GM10266 (cell line): Measurements from ENCODE around the gene CENPP.
"Not testable (repeated sequence)": the region's sequence is repeated elsewhere in the genome, so short reads cannot be mapped to it uniquely, and the experiment has no call there.

ENCODE experiments used
- DNase-seq: peaks from one replicate; pipeline ENCODE4 v3.0.0; 2012; ENCODE audit errors: extremely low spot score
- TF ChIP-seq, protein P1 (sequence below): IDR thresholded peaks from 2 replicates; pipeline ENCODE4 v1.5.1; 2012; ENCODE audit warnings: mild to moderate bottlenecking, low read depth; ENCODE audit not compliant: control insufficient read depth, insufficient read depth; ENCODE audit errors: missing control alignments

The CENPP gene

DNA sequence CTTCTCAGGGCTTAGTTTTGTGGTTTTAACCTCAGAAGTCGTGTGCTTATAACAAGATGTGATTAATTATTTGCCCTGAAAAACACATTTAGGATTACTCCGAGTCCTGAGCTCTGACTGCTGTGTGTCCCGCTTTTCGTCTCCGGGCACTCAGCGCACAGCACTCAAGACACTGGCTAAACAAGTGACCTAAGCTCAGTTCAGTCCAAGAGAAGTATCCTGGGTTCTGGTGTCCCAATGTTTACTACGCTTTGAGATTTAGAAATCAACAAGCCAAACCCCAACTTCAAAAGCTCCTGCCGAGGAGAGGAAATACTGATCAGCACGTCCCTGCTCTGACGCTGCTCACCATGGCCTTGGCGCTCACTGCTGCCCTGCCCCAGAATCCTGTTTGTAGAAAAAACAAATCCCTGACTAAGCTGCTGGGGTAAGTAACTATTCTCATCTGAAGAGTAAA lies 290.9 kb downstream of the CENPP start:
- TF ChIP-seq, protein P1, sequence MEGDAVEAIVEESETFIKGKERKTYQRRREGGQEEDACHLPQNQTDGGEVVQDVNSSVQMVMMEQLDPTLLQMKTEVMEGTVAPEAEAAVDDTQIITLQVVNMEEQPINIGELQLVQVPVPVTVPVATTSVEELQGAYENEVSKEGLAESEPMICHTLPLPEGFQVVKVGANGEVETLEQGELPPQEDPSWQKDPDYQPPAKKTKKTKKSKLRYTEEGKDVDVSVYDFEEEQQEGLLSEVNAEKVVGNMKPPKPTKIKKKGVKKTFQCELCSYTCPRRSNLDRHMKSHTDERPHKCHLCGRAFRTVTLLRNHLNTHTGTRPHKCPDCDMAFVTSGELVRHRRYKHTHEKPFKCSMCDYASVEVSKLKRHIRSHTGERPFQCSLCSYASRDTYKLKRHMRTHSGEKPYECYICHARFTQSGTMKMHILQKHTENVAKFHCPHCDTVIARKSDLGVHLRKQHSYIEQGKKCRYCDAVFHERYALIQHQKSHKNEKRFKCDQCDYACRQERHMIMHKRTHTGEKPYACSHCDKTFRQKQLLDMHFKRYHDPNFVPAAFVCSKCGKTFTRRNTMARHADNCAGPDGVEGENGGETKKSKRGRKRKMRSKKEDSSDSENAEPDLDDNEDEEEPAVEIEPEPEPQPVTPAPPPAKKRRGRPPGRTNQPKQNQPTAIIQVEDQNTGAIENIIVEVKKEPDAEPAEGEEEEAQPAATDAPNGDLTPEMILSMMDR, result no peak
- DNase-seq, result no peak

DNA sequence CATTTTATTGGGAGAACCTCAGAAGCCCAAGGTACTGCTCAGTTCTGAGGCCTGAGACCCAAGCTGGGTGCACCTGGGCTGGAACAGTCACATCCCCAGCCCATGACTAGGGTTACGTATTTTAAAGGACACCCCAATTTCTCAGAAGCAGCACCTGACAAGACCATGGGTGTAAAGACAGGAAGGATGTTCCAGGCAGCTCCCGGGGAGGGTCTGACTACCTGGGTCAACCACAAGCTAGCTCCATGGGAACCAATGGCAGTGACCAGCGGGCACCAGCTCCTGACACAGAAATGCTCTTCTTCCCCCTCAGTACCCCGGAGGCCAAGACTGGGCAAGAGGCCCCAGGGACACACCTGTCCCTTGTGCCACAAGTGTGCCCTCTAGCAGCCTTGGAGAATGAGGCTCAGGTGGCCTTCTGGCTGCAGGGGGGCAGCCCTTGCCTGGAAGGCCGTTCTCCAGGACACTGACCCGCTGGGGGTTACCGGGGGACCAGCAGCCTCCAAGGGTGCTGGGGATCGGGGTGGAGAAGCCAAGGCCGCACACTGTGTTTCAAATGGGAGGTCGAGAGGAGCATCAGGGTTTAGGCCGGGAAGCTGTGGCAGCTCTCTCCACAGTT lies 291.6 kb downstream of the CENPP start:
- TF ChIP-seq, protein P1, result no peak

DNA sequence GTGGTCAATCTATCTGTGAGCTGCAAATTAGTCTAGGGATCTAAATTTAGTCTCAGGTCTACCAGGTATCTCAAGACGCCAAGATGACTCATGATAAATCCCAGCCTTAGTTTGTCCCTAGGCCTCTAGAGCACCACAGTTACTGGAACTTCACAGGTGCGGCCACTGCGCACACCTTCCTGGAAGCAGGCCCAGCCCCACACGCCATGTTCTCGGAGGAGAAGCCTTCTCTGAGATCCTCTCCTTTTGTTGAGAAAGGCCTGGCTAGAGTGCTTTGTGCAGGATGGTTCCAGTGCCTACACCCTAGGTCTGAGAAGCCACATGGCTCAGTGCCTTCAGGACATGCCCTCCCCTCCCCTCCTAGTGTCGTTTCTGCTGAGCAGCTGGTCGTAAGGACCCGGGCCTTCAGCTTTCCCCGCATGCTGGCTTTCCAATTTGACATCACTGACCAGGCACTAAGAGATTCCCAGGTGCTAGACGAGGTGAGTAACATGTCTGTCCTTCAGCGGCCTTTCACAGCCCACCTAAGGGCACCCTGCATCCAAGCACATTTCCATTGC lies 292.3 kb downstream of the CENPP start:
- TF ChIP-seq, protein P1, result no peak
- no peak for DNase-seq

More for the DNA sequence above, 291.6 kb downstream of the CENPP start:
- no peak for DNase-seq

DNA sequence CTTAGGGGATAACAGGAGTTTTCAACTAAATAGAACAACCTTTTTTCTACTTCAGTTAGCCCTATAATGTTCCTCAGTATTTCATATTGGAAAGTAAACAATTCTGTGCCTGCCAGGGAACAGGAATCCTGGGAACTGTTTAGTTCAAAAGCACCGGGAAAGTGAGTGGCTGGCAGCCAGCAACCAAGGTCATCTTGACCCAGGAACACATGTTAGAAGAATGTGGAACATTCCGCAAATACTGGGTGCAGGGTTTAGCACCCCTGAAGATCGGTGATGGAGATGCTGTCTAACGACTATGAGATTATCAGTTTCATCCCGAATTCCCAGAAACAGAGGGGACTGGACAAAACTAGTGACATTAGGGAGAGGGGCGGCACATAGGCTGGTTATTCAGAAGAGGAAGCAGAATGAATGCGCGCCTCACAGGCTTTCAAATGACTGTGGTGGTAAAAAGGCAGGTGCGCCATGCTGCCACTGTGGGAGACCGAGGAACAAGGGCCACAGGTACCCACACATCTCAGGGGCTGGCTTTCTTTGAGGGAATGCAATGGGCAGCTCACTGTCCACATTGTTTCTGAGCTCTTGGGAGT lies 293.0 kb downstream of the CENPP start:
- TF ChIP-seq, protein P1, result no peak
- DNase-seq, result no peak

DNA sequence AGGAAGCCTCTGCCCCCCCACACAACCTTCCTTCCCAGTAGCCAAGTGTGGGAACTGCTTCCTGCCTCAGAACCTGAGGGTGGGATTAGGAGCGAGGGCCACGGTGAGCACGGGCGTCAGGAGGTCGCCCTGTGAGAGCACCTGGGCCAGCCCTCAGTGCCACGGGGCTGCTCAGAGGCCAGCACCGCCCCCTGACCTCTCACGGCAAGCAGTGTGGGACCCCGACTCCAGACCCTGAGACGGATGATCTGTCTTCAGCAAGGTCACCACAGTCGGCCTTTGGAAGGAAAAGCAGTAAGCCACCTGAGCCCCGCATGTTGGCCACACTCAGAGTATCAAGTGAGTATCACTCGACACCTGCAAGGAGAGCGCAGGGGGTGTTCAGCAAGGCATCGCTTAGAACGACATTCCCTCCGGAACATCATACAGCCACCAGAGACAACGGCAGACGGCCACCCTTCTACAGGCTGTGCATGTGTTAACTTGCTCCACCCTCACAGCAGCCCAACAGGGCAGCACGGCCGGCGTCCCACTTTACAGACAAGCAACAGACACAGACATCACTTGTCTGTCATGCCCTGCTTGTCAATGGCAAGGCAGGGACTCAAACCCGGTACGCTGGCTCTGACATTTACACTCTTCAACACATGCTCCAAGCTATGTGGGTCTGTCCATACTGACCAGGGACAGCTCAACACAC lies 294.0 kb downstream of the CENPP start:
- TF ChIP-seq, protein P1, result no peak
- no peak for DNase-seq

DNA sequence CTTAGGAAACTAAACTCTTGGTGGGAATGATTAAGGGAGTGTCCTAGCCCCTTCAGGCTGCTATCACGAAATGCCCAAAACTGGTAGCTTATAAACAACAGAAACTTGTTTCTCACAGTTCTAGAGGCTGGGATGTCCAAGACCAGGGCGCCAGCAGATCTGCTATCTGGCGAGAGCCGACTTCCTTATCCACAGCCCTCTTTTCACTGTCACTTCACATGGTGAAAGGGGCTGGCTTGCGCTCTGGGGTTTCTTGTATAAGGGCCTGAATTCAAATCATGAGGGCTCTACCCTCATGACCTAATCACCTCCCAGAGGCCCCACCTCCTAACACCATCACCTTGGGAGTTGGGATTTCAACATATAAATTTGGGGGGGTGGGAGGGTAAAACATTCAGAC lies 295.1 kb downstream of the CENPP start:
- DNase-seq, result no peak
- TF ChIP-seq, protein P1, result no peak

DNA sequence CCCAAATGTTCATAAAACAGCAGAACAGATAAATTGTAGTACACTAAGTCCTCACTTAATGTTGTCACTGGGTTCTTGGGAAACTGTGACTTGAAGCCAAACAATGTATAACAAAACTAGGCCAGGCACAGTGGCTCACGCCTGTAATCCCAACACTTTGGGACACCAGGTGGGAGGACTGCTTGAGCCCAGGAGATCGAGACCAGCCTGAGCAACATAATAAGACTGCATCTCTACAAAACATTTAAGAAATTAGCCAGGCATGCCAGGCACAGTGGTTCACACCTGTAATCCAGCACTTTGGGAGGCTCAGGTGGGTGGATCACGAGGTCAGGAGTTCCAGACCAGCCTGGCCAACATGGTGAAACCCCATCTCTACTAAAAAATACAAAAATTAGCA lies 298.2 kb downstream of the CENPP start:
- DNase-seq, result not testable (repeated sequence)
